ENCODE data around the gene CORO1C.
"Not testable (repeated sequence)": the region's sequence is repeated elsewhere in the genome, so short reads cannot be mapped to it uniquely, and the experiment has no call there.

The CORO1C gene

GRCh38 chr12:108633081-108633533 is 98.2 kb downstream of the CORO1C start:
- DNase-seq (ENCODE audit: low read depth): no peak

GRCh38 chr12:108631261-108631660 is 100.1 kb downstream of the CORO1C start:
- DNase-seq (ENCODE audit: low read depth): not testable (repeated sequence)

GRCh38 chr12:108630481-108631207 is 100.7 kb downstream of the CORO1C start:
- DNase-seq (ENCODE audit: low read depth): no peak

- DNase-seq (ENCODE audit: low read depth): peak; percentile 57
Measured at GRCh38 chr12:108629824-108630476, 101.4 kb downstream of the CORO1C start.

- no peak for DNase-seq (ENCODE audit: low read depth)
Measured at GRCh38 chr12:108629151-108629550, 102.2 kb downstream of the CORO1C start.

GRCh38 chr12:108627134-108627920 is 104.0 kb downstream of the CORO1C start:
- no peak for DNase-seq (ENCODE audit: low read depth)

- no peak for DNase-seq (ENCODE audit: low read depth)
Measured at GRCh38 chr12:108625228-108625627, 106.1 kb downstream of the CORO1C start.

- DNase-seq (ENCODE audit: low read depth): no peak
Measured at GRCh38 chr12:108623577-108623976, 107.7 kb downstream of the CORO1C start.

- DNase-seq (ENCODE audit: low read depth): no peak
Measured at GRCh38 chr12:108622921-108623514, 108.3 kb downstream of the CORO1C start.

GRCh38 chr12:108622421-108622820 is 108.9 kb downstream of the CORO1C start:
- no peak for DNase-seq (ENCODE audit: low read depth)

GRCh38 chr12:108621161-108621560 is 110.2 kb downstream of the CORO1C start:
- no peak for DNase-seq (ENCODE audit: low read depth)

GRCh38 chr12:108620236-108620879 is 111.0 kb downstream of the CORO1C start:
- DNase-seq (ENCODE audit: low read depth): no peak

- DNase-seq (ENCODE audit: low read depth): no peak
Measured at GRCh38 chr12:108619369-108620160, 111.8 kb downstream of the CORO1C start.

- DNase-seq (ENCODE audit: low read depth): not testable (repeated sequence)
Measured at GRCh38 chr12:108618953-108619274, 112.4 kb downstream of the CORO1C start.

- peak; percentile 64 for DNase-seq (ENCODE audit: low read depth)
Measured at GRCh38 chr12:108618079-108618952, 113.0 kb downstream of the CORO1C start.

GRCh38 chr12:108616941-108617858 is 114.1 kb downstream of the CORO1C start:
- peak; percentile 75 for DNase-seq (ENCODE audit: low read depth)

GRCh38 chr12:108616359-108616758 is 115.0 kb downstream of the CORO1C start:
- no peak for DNase-seq (ENCODE audit: low read depth)

- no peak for DNase-seq (ENCODE audit: low read depth)
Measured at GRCh38 chr12:108615918-108616317, 115.4 kb downstream of the CORO1C start.

- DNase-seq (ENCODE audit: low read depth): no peak
Measured at GRCh38 chr12:108614639-108615038, 116.7 kb downstream of the CORO1C start.

Data from activated T-cell treated with anti-CD3 and anti-CD28 coated beads for 24 hours (primary cell).